GM23338 (cell line): Measurements from ENCODE around the gene CDH12. TPM values are rescaled to one million over a fixed set of nuclear protein-coding genes. Genes with fewer than 3 reads are reported as not detected.
A peak's percentile ranks its signal among the peaks of the same experiment; 100 is the strongest.

Experiments
- ATAC-seq: fragments of 200-7000 bp; cut with Tn5 transposase; 3 replicates; pipeline ENCODE4 v1.9.1; 2020
- DNase-seq: peaks from one replicate; pipeline ENCODE4 v3.0.0-alpha.2; 2015; ENCODE audit warnings: low spot score
- H2AFZ ChIP-seq: fragments of 200-600 bp; sonication (generic); 2 replicates; pipeline ENCODE4 v1.8.0; 2016; ENCODE audit warnings: antibody characterized with exemption, mild to moderate bottlenecking, moderate library complexity
- H3F3A ChIP-seq: fragments of 200-600 bp; sonication (generic); replicated peaks from 2 replicates; pipeline ENCODE4 v1.8.0; 2017; ENCODE audit warnings: antibody characterized with exemption, mixed run types, low read depth
- H3K27ac ChIP-seq: fragments of 200-600 bp; sonication (generic); 2 replicates; pipeline ENCODE4 v1.6.1; 2016; ENCODE audit warnings: low read depth
- H3K27me3 ChIP-seq: fragments of 200-600 bp; sonication (generic); 2 replicates; pipeline ENCODE4 v1.8.0; 2016; ENCODE audit warnings: mild to moderate bottlenecking, mixed run types, moderate library complexity; ENCODE audit not compliant: insufficient read depth
- H3K36me3 ChIP-seq: fragments of 200-600 bp; sonication (generic); 2 replicates; pipeline ENCODE4 v1.8.0; 2016; ENCODE audit warnings: mild to moderate bottlenecking; ENCODE audit not compliant: insufficient read depth
- H3K4me1 ChIP-seq: fragments of 200-600 bp; sonication (generic); 2 replicates; pipeline ENCODE4 v1.8.0; 2016; ENCODE audit warnings: mild to moderate bottlenecking, moderate library complexity; ENCODE audit not compliant: insufficient read depth
- H3K4me2 ChIP-seq: fragments of 200-600 bp; sonication (generic); 2 replicates; pipeline ENCODE4 v1.7.1; 2017; ENCODE audit warnings: mixed run types
- H3K4me3 ChIP-seq: fragments of 200-600 bp; sonication (generic); 2 replicates; pipeline ENCODE4 v1.6.1; 2016; ENCODE audit warnings: mixed run types
- H3K79me2 ChIP-seq: fragments of 200-600 bp; sonication (generic); replicated peaks from 2 replicates; pipeline ENCODE4 v1.8.0; 2017; ENCODE audit warnings: mild to moderate bottlenecking; ENCODE audit not compliant: insufficient read depth
- H3K9me2 ChIP-seq: fragments of 200-600 bp; sonication (generic); 2 replicates; pipeline ENCODE4 v1.8.0; 2017; ENCODE audit not compliant: insufficient read depth
- H4K20me1 ChIP-seq: fragments of 200-600 bp; sonication (generic); replicated peaks from 2 replicates; pipeline ENCODE4 v1.8.0; 2017; ENCODE audit warnings: mild to moderate bottlenecking; ENCODE audit not compliant: insufficient read depth
- H3K27ac Mint-ChIP-seq: 2 replicates; pipeline ENCODE4 v1.8.0; 2020; ENCODE audit warnings: inconsistent platforms, mild to moderate bottlenecking, moderate library complexity, mixed read lengths
- H3K27me3 Mint-ChIP-seq: 3 replicates; pipeline ENCODE4 v1.8.0; 2022; ENCODE audit warnings: low read depth, mild to moderate bottlenecking, moderate library complexity, mixed read lengths, inconsistent platforms; ENCODE audit not compliant: insufficient read depth, poor library complexity
- H3K36me3 Mint-ChIP-seq: 3 replicates; pipeline ENCODE4 v1.8.0; 2021; ENCODE audit warnings: low read depth, mild to moderate bottlenecking, inconsistent platforms, moderate library complexity, mixed read lengths
- H3K4me1 Mint-ChIP-seq: 3 replicates; pipeline ENCODE4 v1.8.0; 2020; ENCODE audit warnings: mild to moderate bottlenecking, inconsistent platforms, mixed read lengths
- H3K4me3 Mint-ChIP-seq: 3 replicates; pipeline ENCODE4 v1.8.0; 2021; ENCODE audit warnings: moderate library complexity, mild to moderate bottlenecking, inconsistent platforms, mixed read lengths
- H3K9me3 Mint-ChIP-seq: 3 replicates; pipeline ENCODE4 v1.8.0; 2020; ENCODE audit warnings: moderate library complexity, mild to moderate bottlenecking, inconsistent platforms, mixed read lengths
- CREB1 ChIP-seq: fragments of 250-450 bp; sonication (Bioruptor Pico); IDR thresholded peaks from 2 replicates; pipeline ENCODE4 v1.5.0; 2020; ENCODE audit warnings: low read depth, mild to moderate bottlenecking, moderate library complexity
- EZH2 ChIP-seq: fragments of 200-600 bp; sonication (generic); IDR thresholded peaks from one replicate; pipeline ENCODE4 v1.8.0; 2017; ENCODE audit warnings: antibody characterized with exemption, mild to moderate bottlenecking, low read depth; ENCODE audit not compliant: unreplicated experiment
- EZH2phosphoT487 ChIP-seq: fragments of 200-600 bp; sonication (generic); IDR thresholded peaks from one replicate; pipeline ENCODE4 v1.8.1; 2018; ENCODE audit warnings: antibody characterized with exemption; ENCODE audit not compliant: unreplicated experiment
- JUNB ChIP-seq: IDR thresholded peaks from one replicate; pipeline ENCODE4 v1.6.1; 2016; ENCODE audit warnings: antibody characterized with exemption; ENCODE audit not compliant: unreplicated experiment
- NANOG ChIP-seq: IDR thresholded peaks from 2 replicates; pipeline ENCODE4 v1.6.1; 2016; ENCODE audit warnings: antibody characterized with exemption, borderline replicate concordance
- POLR2AphosphoS5 ChIP-seq: IDR thresholded peaks from 2 replicates; pipeline ENCODE4 v1.6.1; 2016; ENCODE audit warnings: antibody characterized with exemption, low read depth
- STAT1 ChIP-seq: IDR thresholded peaks from one replicate; pipeline ENCODE4 v1.6.1; 2016; ENCODE audit warnings: antibody characterized with exemption; ENCODE audit not compliant: unreplicated experiment
- ZNF114 ChIP-seq: fragments of 250-450 bp; sonication (Bioruptor Pico); IDR thresholded peaks from 2 replicates; pipeline ENCODE4 v1.5.0; 2020; ENCODE audit warnings: mild to moderate bottlenecking, moderate library complexity
- ZNF331 ChIP-seq: fragments of 250-450 bp; sonication (Bioruptor Pico); IDR thresholded peaks from 2 replicates; pipeline ENCODE4 v1.5.0; 2020; ENCODE audit warnings: low read depth, mild to moderate bottlenecking, moderate library complexity
- ZNF462 ChIP-seq: fragments of 250-450 bp; sonication (Bioruptor Pico); IDR thresholded peaks from 2 replicates; pipeline ENCODE4 v1.5.0; 2020; ENCODE audit warnings: mild to moderate bottlenecking, moderate library complexity
- polyA plus RNA-seq: library from polyadenylated mRNA; unstranded; fragments of >200 nt; fragmentation: Nextera tagmentation; extraction: Ambion mirVana; gene quantifications from 2 replicates; pipeline ENCODE4 v1.2.1, GENCODE V29; 2016
- total RNA-seq: library from RNA; depleted of rRNA; stranded (reverse); fragments of >200 nt; shearing (Covaris generic); gene quantifications from 2 replicates; pipeline ENCODE4 v1.2.3, GENCODE V29; 2014
- TF ChIP-seq, protein P1 (sequence below): IDR thresholded peaks from one replicate; pipeline ENCODE4 v1.6.1; 2018; ENCODE audit warnings: antibody characterized with exemption; ENCODE audit not compliant: unreplicated experiment
- TF ChIP-seq, protein P2 (sequence below), 2 experiments: fragments of 200-600 bp in 1 of 2; sonication (generic) in 1 of 2; conservative IDR thresholded peaks; 2 replicates each; pipeline versions ENCODE4 v1.5.1 to v1.6.1; 2016 to 2017; ENCODE audit warnings: antibody characterized with exemption in 2 of 2, low read depth in 2 of 2, mild to moderate bottlenecking in 2 of 2, moderate library complexity in 1 of 2
- TF ChIP-seq, protein P3 (sequence below): IDR thresholded peaks from 2 replicates; pipeline ENCODE4 v1.6.1; 2016; ENCODE audit warnings: antibody characterized with exemption

Gene CDH12
- total and polyA plus RNA-seq, 2 experiments from 2014 or later, result not detected

DNA sequence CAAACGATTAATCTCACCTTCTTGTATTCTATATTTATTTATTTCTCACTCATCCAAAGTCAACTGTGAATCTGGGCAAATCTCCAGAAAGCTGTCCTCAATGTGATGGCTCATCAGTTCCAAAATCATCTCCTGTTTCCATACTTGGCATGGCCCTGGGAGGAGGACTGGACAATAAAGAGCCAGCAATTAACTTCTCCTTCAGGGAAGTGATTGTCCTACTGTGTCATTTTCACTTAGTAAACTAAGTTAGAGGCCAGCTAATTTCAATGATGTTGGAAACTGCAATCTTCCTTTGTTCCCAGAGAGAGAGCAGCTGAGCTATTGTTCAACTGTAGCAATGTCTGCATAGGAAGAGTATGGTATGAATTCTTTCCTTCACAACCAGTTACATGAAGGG is 17.5 kb downstream of the CDH12 start:
- ATAC-seq (no peak), DNase-seq (peak; percentile 1)
- Histone ChIP-seq H2AFZ (0 out of 2 replicates have a peak overlapping the region, but pooled peaks have one; percentile 40), H3K27me3 (no peaks in the 10 kb centered on the region), H3K36me3 (no peaks in the 10 kb centered on the region), H3K4me1 (no peaks in the 10 kb centered on the region), H4K20me1 (no peaks in the 10 kb centered on the region), H3K27ac (no peak overlapping the region), H3K4me2 (no peak overlapping the region), H3K79me2 (no peaks in the 10 kb centered on the region), H3F3A (no peaks in the 10 kb centered on the region), H3K4me3 (no peak overlapping the region), H3K9me2 (no peaks in the 10 kb centered on the region)
- Mint-ChIP-seq H3K36me3 (no peaks in the 10 kb centered on the region), H3K4me3 (no peak overlapping the region), H3K27me3 (peaks cover 2% of the 10 kb centered on the region), H3K27ac (no peak overlapping the region), H3K9me3 (no peaks in the 10 kb centered on the region), H3K4me1 (peaks cover 5% of the 10 kb centered on the region; the same call in 1 of the 3 replicates)
- no peak for TF ChIP-seq EZH2phosphoT487
- TF ChIP-seq ZNF114 (CRISPR knock-in tag), result no peak
- TF ChIP-seq, protein P1, sequence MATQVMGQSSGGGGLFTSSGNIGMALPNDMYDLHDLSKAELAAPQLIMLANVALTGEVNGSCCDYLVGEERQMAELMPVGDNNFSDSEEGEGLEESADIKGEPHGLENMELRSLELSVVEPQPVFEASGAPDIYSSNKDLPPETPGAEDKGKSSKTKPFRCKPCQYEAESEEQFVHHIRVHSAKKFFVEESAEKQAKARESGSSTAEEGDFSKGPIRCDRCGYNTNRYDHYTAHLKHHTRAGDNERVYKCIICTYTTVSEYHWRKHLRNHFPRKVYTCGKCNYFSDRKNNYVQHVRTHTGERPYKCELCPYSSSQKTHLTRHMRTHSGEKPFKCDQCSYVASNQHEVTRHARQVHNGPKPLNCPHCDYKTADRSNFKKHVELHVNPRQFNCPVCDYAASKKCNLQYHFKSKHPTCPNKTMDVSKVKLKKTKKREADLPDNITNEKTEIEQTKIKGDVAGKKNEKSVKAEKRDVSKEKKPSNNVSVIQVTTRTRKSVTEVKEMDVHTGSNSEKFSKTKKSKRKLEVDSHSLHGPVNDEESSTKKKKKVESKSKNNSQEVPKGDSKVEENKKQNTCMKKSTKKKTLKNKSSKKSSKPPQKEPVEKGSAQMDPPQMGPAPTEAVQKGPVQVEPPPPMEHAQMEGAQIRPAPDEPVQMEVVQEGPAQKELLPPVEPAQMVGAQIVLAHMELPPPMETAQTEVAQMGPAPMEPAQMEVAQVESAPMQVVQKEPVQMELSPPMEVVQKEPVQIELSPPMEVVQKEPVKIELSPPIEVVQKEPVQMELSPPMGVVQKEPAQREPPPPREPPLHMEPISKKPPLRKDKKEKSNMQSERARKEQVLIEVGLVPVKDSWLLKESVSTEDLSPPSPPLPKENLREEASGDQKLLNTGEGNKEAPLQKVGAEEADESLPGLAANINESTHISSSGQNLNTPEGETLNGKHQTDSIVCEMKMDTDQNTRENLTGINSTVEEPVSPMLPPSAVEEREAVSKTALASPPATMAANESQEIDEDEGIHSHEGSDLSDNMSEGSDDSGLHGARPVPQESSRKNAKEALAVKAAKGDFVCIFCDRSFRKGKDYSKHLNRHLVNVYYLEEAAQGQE, result no peak
- no peak for TF ChIP-seq ZNF462
- no peak for TF ChIP-seq EZH2
- TF ChIP-seq STAT1, result no peak
- no peak for TF ChIP-seq JUNB
- TF ChIP-seq CREB1 (CRISPR knock-in tag), result no peak
- TF ChIP-seq, protein P2, sequence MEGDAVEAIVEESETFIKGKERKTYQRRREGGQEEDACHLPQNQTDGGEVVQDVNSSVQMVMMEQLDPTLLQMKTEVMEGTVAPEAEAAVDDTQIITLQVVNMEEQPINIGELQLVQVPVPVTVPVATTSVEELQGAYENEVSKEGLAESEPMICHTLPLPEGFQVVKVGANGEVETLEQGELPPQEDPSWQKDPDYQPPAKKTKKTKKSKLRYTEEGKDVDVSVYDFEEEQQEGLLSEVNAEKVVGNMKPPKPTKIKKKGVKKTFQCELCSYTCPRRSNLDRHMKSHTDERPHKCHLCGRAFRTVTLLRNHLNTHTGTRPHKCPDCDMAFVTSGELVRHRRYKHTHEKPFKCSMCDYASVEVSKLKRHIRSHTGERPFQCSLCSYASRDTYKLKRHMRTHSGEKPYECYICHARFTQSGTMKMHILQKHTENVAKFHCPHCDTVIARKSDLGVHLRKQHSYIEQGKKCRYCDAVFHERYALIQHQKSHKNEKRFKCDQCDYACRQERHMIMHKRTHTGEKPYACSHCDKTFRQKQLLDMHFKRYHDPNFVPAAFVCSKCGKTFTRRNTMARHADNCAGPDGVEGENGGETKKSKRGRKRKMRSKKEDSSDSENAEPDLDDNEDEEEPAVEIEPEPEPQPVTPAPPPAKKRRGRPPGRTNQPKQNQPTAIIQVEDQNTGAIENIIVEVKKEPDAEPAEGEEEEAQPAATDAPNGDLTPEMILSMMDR (conservative IDR thresholded peaks at IDR 0.05; ENCODE audit: low read depth in 2 of 2), result no peak
- TF ChIP-seq POLR2AphosphoS5, result no peak
- TF ChIP-seq ZNF331 (CRISPR knock-in tag), result no peak
- TF ChIP-seq, protein P3, sequence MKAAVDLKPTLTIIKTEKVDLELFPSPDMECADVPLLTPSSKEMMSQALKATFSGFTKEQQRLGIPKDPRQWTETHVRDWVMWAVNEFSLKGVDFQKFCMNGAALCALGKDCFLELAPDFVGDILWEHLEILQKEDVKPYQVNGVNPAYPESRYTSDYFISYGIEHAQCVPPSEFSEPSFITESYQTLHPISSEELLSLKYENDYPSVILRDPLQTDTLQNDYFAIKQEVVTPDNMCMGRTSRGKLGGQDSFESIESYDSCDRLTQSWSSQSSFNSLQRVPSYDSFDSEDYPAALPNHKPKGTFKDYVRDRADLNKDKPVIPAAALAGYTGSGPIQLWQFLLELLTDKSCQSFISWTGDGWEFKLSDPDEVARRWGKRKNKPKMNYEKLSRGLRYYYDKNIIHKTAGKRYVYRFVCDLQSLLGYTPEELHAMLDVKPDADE, result no peak
- no peak for TF ChIP-seq NANOG
